WTC11 (cell line): ENCODE data around the gene GJA10.

ENCODE experiments used
- CTCF ChIP-seq: fragments of 200-600 bp; IDR thresholded peaks from 2 replicates; pipeline ENCODE4 v1.8.0; 2022; ENCODE audit warnings: antibody characterized with exemption
- ETV6 ChIP-seq: sonication (generic); formaldehyde crosslinking; IDR thresholded peaks from 2 replicates; pipeline ENCODE4 v1.8.1; 2022; ENCODE audit warnings: mild to moderate bottlenecking, missing genetic modification reagents
- GTF2I ChIP-seq: fragments of 250-450 bp; sonication (Bioruptor Pico); conservative IDR thresholded peaks from 2 replicates; pipeline ENCODE4 v1.4.0; 2021; ENCODE audit warnings: mild to moderate bottlenecking
- NFYB ChIP-seq: sonication (generic); formaldehyde crosslinking; conservative IDR thresholded peaks from 2 replicates; pipeline ENCODE4 v1.8.0; 2022; ENCODE audit warnings: low read depth, missing genetic modification reagents
- RELA ChIP-seq: sonication (generic); formaldehyde crosslinking; IDR thresholded peaks from 2 replicates; pipeline ENCODE4 v1.8.1; 2022; ENCODE audit warnings: missing genetic modification reagents, mild to moderate bottlenecking, borderline replicate concordance
- SP1 ChIP-seq: sonication (generic); formaldehyde crosslinking; conservative IDR thresholded peaks from 2 replicates; pipeline ENCODE4 v1.8.1; 2022; ENCODE audit warnings: missing genetic modification reagents

GRCh38 chr6:89921691-89922090 is 27.4 kb downstream of the GJA10 start:
- no peak for TF ChIP-seq GTF2I (CRISPR knock-in tag)
- no peak for TF ChIP-seq CTCF
- TF ChIP-seq SP1 (CRISPR knock-in tag) = no peak
- TF ChIP-seq RELA = no peak
- TF ChIP-seq ETV6 = no peak
- TF ChIP-seq NFYB = no peak
